GM19397 (cell line): ENCODE results near the gene TNPO3.

Source experiments
- ATAC-seq: cut with Tn5 transposase; IDR thresholded peaks from one replicate; pipeline ENCODE4 v1.9.1; 2021; ENCODE audit warnings: mild to moderate bottlenecking, moderate library complexity; ENCODE audit not compliant: unreplicated experiment

Gene TNPO3

DNA sequence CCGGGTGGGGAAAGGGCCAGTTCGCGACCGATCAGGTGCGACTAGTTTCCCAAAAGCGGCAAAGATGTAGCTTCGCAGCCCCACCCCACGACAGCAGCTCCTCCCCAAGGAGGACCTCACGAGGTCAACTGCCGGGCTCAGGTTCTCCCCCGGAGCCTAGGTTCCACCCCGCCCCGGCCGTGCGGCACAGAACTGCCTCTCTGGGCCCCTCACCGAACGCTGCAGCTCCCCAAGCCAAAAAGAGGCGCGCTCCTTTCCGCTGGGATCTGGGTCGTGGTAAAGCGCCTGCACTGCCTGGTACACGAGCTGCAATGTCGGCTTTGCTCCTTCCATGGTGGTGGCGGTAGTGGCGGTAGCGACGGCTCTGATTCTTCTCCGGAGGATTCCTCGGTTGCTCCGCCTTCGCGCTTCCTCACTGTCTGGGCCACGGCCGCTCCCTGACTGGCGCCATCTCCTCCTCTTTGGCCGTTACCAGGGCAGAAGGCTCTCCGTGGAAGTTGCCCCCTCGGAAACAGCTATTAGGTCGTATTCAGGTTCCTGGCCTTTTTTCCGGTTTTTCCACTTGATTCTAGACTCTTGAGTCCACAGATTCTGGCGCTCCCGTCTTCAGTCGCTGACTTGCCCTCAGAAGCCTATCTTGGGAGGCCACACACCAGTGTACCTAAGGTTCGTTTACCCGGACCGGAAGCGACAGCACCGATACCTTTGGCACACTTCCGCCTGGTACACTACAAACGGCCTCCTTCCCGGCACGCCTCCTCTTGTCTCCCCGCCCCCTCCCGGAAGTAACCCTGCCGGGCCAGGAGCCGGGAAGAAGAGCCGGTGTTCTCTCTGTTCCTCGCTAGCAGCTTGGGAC, at the start of gene TNPO3:
Gene TNPO3, minus strand, starts transcription at position 674 of the 856 bp plus-strand sequence. Its CDS starts 341 bp downstream, at position 333.
- ATAC-seq = peak; percentile 85

DNA sequence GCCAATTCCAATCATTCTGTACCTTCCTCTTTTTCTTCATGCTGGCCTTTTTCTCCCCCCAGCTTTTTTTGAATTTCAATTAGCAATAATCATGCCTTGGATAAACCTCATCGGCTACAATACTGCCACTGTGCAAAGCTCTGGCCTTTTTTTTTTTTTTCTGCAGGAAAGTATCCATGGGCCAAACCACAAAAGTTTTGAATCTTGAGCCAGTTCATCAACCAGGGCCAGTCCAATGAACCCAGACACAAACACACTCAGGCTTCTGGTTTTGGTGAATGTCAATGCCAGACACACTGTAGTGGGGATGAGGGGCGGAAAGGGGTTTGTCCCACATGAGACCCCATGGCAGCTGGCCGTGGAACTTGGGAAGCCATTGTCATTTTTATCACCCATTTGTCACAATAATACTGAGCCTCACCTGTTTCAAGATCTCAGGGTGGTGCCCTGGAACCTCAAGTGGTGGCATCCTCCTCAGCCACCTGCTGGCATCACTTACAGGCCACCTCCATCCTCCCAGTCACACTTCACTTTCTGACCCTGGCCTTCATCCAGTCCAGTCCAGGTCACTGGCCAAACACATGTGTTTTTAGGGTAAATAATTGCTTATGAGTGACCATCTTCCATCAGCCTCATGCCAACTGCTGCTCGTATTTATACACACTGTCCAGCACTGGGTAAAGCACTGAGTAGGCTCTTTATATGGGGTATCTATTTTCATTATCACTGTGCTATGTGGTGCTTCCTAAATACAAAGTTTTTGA, 48.8 kb upstream of the TNPO3 start:
- ATAC-seq = no peak

DNA sequence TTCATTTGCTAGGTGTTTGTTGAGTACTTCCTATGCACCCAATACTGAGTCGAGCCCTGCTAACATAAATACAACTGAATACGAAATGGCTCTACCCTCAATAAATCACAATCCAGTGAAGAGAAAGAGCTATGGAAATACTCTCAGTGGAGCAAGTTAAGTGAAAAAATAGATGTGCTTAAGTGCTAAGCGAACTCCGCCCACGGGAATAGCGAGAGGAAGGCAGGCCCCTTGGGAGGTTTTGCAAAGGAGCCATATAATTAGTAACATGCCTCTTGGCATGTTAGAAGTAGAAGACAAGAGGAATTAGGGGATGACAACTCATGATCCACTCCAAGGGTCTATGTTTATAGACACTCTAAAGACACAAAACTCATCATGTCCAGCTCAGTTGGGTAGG, 46.8 kb upstream of the TNPO3 start:
- ATAC-seq = no peak

DNA sequence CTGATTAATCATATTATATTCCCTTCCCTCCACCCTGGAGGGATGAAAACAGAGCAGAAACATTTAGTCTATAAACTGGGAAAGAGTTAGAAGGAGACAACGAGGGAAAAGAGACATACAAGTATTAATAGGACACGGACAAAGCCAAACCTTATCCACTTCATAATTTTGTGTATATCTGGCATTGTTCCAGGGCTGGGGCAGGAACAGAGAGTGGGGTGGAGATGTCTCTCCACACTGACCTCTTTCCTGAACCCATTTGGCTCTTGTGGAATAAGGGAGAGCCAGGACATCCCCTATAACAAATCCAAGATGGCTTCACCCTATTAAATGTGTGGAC, 45.9 kb upstream of the TNPO3 start:
- no peak for ATAC-seq

DNA sequence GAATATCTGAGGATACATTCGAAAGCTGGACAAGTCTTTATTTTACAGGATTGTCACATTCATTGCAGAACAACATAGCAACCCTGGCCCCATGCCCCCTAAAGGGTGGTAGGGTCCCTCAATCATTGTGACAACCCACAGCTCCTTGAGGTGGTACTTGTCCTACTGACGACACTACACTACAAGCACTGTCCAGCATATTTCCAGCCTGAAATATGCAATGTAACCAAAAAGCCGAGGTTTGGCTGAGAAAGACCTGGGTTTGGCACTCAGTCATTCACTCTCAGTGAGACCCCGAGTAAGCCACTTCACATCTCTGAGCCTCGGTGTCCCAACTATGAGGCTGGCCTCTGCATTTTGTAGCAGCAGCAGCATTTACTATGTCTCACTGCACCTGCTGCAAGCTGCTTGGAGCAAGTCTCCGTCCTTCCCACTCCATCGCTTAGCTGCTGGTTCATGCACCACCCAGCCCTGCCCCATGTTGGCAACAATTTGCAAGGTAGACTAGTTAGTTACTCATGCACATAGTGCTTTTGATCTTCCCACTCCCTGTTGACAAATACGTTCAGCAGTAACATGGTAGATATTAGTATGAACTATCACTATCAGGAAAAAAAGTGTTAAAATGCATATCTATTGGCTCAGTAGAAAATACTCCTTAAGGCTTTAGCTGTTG, 43.6 kb upstream of the TNPO3 start:
- no peak for ATAC-seq

DNA sequence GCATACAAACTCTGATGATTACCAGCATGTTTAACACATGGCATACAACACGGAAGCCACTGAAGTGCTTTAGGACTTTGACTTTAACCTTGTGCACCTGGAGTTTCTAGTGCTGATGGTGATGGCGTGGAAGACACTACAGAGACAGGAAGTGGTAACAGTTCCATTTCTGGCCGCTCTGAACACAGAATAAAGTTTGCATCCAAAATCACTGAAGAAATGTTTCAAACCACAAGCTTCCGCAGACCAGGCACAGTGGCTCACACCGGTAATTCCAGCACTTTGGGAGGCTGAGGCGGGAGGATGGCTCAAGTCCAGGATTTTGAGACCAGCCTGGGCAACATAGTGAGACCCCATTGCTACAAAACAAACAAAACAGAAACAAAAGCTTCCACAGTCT, 40.3 kb upstream of the TNPO3 start:
- ATAC-seq = peak; percentile 88

DNA sequence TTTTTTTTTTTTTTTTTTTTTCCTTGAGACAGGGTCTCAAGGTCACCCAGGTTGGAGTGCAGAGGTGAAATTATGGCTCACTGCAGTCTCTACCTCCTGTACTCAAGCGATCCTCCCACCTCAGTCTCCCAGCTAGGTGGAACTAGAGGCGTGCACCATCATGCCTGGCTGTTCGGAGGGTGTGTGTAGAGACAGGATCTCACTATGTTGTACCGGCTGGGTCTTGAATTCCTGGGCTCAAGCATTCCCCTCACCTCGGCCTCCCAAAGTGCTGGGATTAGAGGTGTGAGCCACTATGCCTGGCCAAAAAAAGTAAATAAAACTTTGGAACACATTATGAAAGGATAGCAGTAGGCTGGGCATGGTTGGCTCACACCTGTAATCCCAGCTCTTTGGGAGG, 39.6 kb upstream of the TNPO3 start:
- no peak for ATAC-seq

DNA sequence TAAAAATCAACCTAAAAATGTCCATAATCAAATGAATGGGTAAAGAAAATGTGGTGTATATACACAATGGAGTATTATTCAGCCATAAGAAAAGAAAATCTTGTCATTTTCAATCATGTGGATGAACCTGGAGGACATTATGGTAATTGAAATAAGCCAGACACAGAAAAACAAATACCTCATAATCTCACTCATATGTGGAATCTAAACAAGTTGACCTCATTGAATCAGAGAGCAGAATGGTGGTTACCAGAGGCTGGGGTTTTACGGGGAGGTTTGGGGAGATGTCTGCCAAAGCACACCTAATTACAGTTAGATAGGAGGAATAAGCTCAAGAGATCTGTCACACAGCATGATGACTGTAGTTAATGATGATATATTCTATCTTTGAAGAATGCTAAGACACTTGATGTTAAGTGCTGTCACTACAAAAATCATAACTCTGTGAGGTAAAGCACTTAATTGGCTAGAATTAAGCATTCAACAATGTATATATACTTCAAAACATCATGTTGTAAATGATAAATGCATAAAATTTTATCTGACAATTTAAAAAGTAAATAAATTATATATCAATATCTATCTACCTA, 39.1 kb upstream of the TNPO3 start:
- ATAC-seq = no peak

DNA sequence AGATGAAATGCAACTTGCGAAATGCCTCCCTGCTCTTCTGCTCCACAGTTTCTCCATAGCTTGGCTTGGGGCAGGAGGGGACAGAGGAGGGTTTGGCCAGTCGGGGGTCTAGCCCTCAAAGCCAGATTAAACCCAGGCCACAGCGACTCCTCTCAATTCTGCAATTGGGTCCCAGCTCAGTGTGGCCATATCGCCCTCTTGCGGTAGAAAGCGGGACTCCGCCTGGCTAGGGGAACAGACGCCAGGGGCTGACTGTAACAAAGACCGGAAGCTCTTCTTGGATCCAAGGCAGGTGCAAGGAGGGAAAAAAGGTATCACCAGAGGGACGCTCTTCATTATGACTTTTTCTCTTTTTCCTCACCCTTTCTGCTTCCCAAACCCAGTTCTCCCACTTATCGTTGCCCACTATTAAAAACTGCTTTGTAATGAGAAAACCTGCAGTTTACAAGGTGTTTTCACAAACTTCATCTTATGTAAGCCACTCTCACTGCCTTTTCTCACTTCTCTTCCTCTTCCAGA, 36.6 kb upstream of the TNPO3 start:
- ATAC-seq = no peak

DNA sequence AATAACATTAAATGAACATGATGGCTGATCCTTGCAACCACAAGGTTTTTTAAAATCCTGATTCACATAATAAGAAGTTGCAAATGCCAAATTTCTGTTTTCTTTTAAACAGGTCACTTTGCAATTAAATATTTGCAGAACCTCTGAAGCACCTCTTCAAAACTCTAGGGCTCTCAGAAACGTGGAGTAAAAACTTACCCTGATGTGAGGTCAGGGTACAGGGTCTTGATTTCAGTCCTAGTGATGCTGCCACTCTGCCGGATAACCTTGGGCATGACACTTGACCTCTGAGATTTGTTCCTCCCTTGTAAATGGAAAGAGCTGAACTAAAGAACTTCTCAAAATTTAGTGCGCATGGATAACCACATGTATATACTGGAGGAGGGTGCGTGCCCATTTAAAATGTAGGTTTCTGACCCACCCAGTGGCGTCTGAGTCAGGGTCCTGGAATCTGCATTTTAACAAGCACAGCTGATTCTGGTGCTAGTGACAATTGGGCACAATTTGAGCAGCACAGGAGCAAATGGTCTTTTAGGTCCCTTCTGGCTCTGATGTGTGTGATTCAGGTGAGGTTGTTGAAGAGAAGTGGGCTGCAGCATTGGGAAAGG, 35.5 kb upstream of the TNPO3 start:
- no peak for ATAC-seq

DNA sequence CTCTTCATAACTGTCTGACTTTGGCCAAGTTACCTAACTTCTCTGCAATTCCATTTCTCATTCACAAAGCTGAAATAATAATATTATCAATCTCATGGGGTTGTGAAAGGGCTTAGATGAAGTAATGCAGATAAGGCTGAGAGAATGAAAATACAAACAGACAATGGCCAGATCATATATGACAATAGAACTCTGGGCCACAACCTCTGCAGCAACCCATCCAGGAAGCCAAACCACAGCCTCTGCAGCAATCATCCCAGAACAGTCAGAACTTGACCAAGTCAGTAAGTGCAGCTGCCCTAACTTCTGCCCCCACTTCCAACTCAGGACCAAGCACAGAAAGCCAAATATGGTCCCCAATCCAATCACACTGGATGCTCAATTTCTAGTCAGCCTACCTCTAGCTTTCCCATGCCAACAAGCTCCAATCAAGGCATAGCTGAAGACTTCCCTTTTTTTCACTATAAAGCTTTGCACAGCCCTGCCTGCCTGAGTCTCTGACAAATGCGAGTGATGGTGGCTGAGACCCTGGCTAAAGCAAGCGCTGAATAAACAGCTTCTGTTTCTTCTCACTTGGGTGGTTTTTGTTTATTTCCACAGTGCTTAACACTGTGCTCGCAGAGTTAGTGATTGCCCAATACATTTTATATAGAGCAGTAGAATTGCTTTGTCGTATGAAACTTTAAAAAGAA, 34.8 kb upstream of the TNPO3 start:
- no peak for ATAC-seq

DNA sequence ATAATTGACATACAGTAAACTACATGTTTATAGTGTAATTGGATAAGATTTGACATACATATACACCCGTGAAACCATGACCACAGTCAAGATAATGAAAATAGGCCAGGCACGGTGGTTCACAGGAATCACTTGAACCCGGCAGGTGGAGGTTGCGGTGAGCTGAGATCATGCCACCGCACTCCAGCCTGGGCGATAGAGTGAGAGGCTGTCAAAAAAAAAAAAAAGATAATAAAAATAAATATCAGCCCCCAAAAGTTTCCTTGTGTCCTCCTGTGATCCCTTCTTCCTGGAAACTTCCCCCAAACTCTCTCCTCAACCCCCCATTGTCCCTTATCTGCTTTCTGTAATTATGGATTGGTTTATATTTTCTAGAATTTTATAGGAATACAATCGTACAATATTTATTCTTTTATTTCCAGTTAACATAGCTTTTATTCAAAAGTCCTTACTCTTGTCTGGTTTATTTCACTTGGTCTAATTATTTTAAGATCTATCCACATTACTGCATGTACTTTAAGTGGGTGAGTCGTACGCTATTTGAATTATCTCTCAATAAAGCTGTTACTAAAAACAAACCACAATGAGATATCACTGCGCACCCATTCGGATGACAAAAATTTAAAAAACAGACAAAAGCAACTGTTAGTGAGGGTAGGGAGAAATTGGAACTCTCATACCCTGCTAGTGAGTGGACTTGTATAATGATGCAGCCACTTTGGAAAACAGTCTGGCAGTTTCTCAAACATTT, 30.1 kb upstream of the TNPO3 start:
- ATAC-seq = no peak

DNA sequence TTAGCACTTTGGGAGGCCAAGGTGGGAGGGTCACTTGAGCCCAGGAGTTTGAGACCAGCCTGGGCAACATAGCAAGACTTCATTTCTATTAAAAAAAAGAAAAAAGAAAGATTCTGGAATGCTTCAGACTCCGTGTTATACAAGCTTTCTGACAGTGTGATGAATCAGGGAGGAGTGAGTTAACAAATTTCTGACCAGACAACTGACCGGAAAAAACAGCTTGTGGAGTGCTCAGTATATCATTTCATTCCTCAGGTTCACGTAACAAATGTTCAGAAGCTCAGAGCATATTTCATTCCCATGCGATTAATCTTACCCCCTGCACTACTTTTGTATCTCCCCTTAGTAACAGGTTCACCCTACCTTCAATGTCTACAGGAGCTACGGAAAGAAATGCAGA, 28.6 kb upstream of the TNPO3 start:
- ATAC-seq = no peak

DNA sequence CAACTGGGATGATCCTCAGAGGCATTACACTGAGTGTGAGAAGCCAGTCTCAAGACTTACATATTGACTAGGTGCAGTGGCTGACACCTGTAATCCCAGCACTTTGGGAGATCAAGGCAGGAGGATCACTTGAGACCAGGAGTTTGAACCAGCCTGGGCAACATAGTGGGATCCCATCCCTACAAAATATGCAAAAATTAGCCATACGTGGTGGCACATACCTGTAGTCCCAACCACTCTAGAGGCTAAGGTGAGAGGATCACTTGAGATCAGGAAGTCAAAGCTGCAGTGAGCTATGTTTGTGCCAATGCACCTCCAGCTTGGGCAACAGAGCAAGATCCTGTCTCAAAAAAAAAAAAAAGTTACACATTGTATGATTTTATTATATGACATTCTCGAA, 23.5 kb upstream of the TNPO3 start:
- ATAC-seq = no peak

DNA sequence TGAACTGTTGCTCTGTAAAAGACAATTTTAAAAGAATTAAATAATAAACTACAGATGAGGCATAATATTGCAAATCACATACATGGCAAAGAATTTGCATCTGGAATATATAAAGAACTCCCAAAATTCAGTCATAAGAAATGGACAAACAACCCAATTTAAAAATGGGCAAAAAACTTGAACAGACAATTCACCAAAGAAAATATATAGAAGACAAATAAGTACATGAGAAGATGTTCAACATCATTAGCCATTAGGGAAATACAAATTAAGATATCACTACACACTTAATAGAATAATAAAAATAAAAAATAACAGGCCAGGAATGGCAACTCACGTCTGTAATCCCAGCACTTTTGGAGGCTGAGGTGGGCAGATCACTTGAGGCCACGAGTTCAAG, 22.0 kb upstream of the TNPO3 start:
- ATAC-seq = no peak

DNA sequence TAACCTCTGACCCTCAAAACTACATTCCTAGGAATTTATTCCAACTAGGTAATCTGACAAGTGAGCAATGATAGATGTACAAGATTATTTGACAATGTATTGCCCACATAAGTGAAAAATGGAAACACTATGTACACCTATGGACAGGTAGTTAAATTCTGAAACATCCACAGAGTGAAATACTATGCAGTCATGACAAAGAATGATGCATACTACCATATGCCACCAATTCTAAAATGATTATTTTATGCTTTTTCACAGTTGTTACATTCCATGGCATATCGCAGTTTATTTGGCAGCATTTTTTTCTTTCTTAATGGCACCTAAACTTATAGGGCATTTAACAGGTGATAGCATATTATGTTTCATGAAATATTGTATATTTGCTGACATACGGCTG, 20.1 kb upstream of the TNPO3 start:
- ATAC-seq = no peak

DNA sequence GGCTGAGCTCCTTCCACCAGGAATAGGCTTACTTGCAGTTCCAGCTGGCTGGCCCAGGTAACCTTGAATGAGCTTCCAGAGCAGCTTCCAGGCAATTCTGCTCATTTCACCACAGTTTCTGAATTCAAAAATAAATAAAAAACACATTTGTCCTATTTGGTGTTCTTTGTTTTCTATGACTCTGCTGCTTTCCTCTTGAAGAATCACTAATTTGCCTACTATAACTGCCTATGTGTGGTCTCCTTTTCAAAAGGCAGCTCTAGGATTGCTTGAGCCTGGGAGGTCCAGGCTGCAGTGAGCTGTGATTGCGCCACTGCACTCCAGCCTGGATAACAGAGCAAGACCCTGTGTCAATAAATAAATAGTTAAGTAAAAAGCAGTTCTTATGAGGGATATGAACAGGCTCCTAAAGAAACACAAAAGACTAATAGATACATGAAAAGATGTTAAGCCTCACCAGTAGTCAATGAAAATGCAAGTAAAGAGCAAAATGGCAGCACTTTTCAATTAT, 19.5 kb upstream of the TNPO3 start:
- no peak for ATAC-seq

DNA sequence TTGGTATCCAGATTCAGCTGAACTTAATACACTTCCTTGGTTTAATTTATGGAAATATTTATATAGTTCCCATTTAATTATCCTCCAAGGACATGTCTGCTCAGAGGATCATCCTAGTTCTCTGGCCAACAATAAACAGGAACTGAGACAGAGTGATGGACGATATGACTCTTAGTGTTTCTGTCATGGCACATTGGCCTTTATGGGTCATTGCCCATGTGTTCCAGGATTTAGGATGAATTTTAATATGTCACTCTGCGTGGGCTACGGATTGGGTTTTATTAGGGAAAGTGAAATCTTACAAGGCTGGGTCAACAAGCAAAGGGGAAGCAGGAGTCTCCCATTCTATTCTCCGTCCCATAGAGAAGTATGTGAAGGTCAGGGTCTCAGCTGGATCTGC, 18.8 kb upstream of the TNPO3 start:
- ATAC-seq = no peak

DNA sequence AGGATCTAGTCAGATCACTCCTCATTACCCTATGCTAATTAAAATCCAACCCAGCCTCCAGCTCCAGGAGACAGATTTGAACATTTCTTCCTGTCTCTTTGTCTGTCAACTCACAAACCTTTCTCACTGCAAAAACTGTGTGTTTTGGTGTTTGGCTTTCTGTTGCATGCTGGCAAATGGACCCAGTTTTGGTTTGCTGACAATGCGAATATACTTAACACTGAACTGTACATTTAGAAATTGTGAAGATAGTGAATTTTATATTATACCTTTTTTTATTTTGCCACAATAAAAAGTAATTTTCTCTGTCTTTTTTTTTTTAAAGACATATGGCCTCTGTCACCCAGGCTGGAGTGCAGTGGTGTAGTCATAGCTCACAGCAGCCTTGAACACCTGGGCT, 18.3 kb upstream of the TNPO3 start:
- no peak for ATAC-seq
